Measurements from ENCODE around the gene NRSN2. TPM values are rescaled to one million over a fixed set of nuclear protein-coding genes. Genes with fewer than 3 reads are reported as not detected.
"Not testable (repeated sequence)": the region's sequence is repeated elsewhere in the genome, so short reads cannot be mapped to it uniquely, and the experiment has no call there.

NRSN2 gene
- polyA plus RNA-seq, 1 of the 3 experiments (the other 2 are of a cell fraction), result 146 TPM

- no peak for TF ChIP-seq EZH2phosphoT487 (IDR thresholded peaks at IDR 0.05; ENCODE audit: borderline replicate concordance, low read depth)
- TF ChIP-seq MXI1 (IDR thresholded peaks at IDR 0.05; ENCODE audit: low read depth, low read length), result no peak
- TF ChIP-seq NRF1 (IDR thresholded peaks at IDR 0.05; ENCODE audit: low read depth, low read length), result 0 out of 2 replicates have a peak, but pooled peaks have one; percentile 6
- TF ChIP-seq IRF3 (IDR thresholded peaks at IDR 0.05; ENCODE audit: low read depth, low read length), result no peak
- no peak for TF ChIP-seq MEF2A (IDR thresholded peaks at IDR 0.05; ENCODE audit: borderline replicate concordance, low read depth)
- peak; percentile 83 for TF ChIP-seq RAD21 (IDR thresholded peaks at IDR 0.05; ENCODE audit: low read length)
- TF ChIP-seq RFX5 (IDR thresholded peaks at IDR 0.05; ENCODE audit: low read length), result no peak
- peak; percentile 90 for TF ChIP-seq CTCF (IDR thresholded peaks at IDR 0.05)
- peak; percentile 74 for TF ChIP-seq SMC3 (IDR thresholded peaks at IDR 0.05; ENCODE audit: low read depth, low read length)
- H3K9me2 ChIP-seq, result no peaks in the 10 kb centered on the region
- H3K4me3 ChIP-seq (ENCODE audit: low read depth in 2 of 2, low read length in 1 of 2), result peak overlapping the region in 1 of 2 experiments; percentile 23; a peak in 1 of 4 replicates
- peaks cover 46% of the 10 kb centered on the region for H4K20me1 ChIP-seq (ENCODE audit: insufficient read depth)
- H3K36me3 ChIP-seq (replicated peaks in 1 of 2; ENCODE audit: control insufficient read depth in 1 of 2, insufficient read depth in 2 of 2, low read length in 1 of 2), result peaks cover 7 to 18% of the 10 kb centered on the region in 2 experiments
- H3F3A ChIP-seq (replicated peaks; ENCODE audit: insufficient read depth), result peaks cover 22% of the 10 kb centered on the region
- CTCF ChIA-PET, result interaction anchor here (0.6 to 5.9 kb wide), 39 partner anchors 9 to 439 kb away, joined by 3 to 65 read pairs (median 4); partner anchors contain the start of gene NRSN2
- DNase-seq, result peak; percentile 72
- H3K4me1 ChIP-seq (ENCODE audit: control insufficient read depth in 1 of 2, insufficient read depth in 2 of 2, low read depth in 1 of 2, low read length in 1 of 2), result peaks cover 22 to 31% of the 10 kb centered on the region in 2 experiments; a peak in 3 of 4 replicates
- H3K9ac ChIP-seq, result no peak overlapping the region
- WGBS (ENCODE audit: low lambda C conversion rate), result 52% methylated on average over 15 of the region's 16 CpGs
- H2AFZ ChIP-seq (ENCODE audit: low read depth), result no peak overlapping the region
- peak overlapping the region; percentile 11 to 55; a peak in 1 of 4 replicates for H3K27ac ChIP-seq (ENCODE audit: low read depth in 2 of 2, low read length in 1 of 2)
- H3K79me2 ChIP-seq (ENCODE audit: insufficient read depth), result peaks cover 37% of the 10 kb centered on the region
- H3K9me3 ChIP-seq, result no peaks in the 10 kb centered on the region
- POLR2A ChIA-PET, result interaction anchor here (0.5 to 4.7 kb wide), 5 partner anchors 16 to 74 kb away, joined by 3 to 39 read pairs (median 5); partner anchors contain the start of gene NRSN2
- peak overlapping the region; percentile 99 for H3K4me2 ChIP-seq
- no peaks in the 10 kb centered on the region for H3K27me3 ChIP-seq (ENCODE audit: insufficient read depth)
Measured at GRCh38 chr20:330233-331149, 16.4 kb upstream of the NRSN2 start.

GRCh38 chr20:334578-334977, 12.3 kb upstream of the NRSN2 start:
- peaks cover 22% of the 10 kb centered on the region for H4K20me1 ChIP-seq (ENCODE audit: insufficient read depth)
- no peak overlapping the region for H3K4me3 ChIP-seq (ENCODE audit: low read depth in 2 of 2, low read length in 1 of 2)
- H3K79me2 ChIP-seq (ENCODE audit: insufficient read depth), result peaks cover under 1% of the 10 kb centered on the region
- H3K9ac ChIP-seq, result no peak overlapping the region
- no peak for DNase-seq
- ChIA-PET CTCF (interaction anchor here (1.9 kb wide), 1 partner anchor 97 kb away, joined by 5 read pairs; no protein-coding TSS in a partner anchor), POLR2A (no interaction called here)
- H3K36me3 ChIP-seq (replicated peaks in 1 of 2; ENCODE audit: control insufficient read depth in 1 of 2, insufficient read depth in 2 of 2, low read length in 1 of 2), result peaks cover 0 to 7% of the 10 kb centered on the region in 2 experiments
- no peak overlapping the region for H3K27ac ChIP-seq (ENCODE audit: low read depth in 2 of 2, low read length in 1 of 2)
- TF ChIP-seq TAF1 (IDR thresholded peaks at IDR 0.05; ENCODE audit: borderline replicate concordance, low read depth, low read length), result no peak
- no peak for TF ChIP-seq RXRA (IDR thresholded peaks at IDR 0.05; ENCODE audit: borderline replicate concordance, low read depth)
- no peak for TF ChIP-seq SMC3 (IDR thresholded peaks at IDR 0.05; ENCODE audit: low read depth, low read length)
- no peak for TF ChIP-seq TEAD4 (IDR thresholded peaks at IDR 0.05; ENCODE audit: borderline replicate concordance, insufficient read depth)
- TF ChIP-seq CTCF (IDR thresholded peaks at IDR 0.05), result no peak
- TF ChIP-seq YY1 (IDR thresholded peaks at IDR 0.05; ENCODE audit: low read depth), result no peak
- no peak for TF ChIP-seq CHD2 (IDR thresholded peaks at IDR 0.05; ENCODE audit: low read length, partially characterized antibody)
- peaks cover 8% of the 10 kb centered on the region for H3F3A ChIP-seq (replicated peaks; ENCODE audit: insufficient read depth)
- H3K9me2 ChIP-seq, result no peaks in the 10 kb centered on the region
- H3K4me1 ChIP-seq (ENCODE audit: control insufficient read depth in 1 of 2, insufficient read depth in 2 of 2, low read depth in 1 of 2, low read length in 1 of 2), result peaks cover 8 to 12% of the 10 kb centered on the region in 2 experiments; a peak in 3 of 4 replicates
- 94% methylated on average over 8 of the region's 8 CpGs for WGBS (ENCODE audit: low lambda C conversion rate)
- H3K4me2 ChIP-seq, result no peak overlapping the region
- no peaks in the 10 kb centered on the region for H3K9me3 ChIP-seq
- no peaks in the 10 kb centered on the region for H3K27me3 ChIP-seq (ENCODE audit: insufficient read depth)
- H2AFZ ChIP-seq (ENCODE audit: low read depth), result no peak overlapping the region

- DNase-seq; H3K4me2 ChIP-seq; H3K9me3 ChIP-seq; H2AFZ ChIP-seq (ENCODE audit: low read depth); H3K9me2 ChIP-seq; H3K27me3 ChIP-seq (ENCODE audit: insufficient read depth); H3K9ac ChIP-seq; H4K20me1 ChIP-seq (ENCODE audit: insufficient read depth); H3K79me2 ChIP-seq (ENCODE audit: insufficient read depth); H3F3A ChIP-seq (replicated peaks; ENCODE audit: insufficient read depth); H3K36me3 ChIP-seq (replicated peaks in 1 of 2; ENCODE audit: control insufficient read depth in 1 of 2, insufficient read depth in 2 of 2, low read length in 1 of 2); H3K4me1 ChIP-seq (ENCODE audit: control insufficient read depth in 1 of 2, insufficient read depth in 2 of 2, low read depth in 1 of 2, low read length in 1 of 2); H3K27ac ChIP-seq (ENCODE audit: low read depth in 2 of 2, low read length in 1 of 2); H3K4me3 ChIP-seq (ENCODE audit: low read depth in 2 of 2, low read length in 1 of 2); POLR2A ChIA-PET: not testable (repeated sequence)
- 95% methylated on average over 1 of the region's 1 CpG for WGBS (ENCODE audit: low lambda C conversion rate)
- CTCF ChIA-PET, result interaction anchor here (1.7 kb wide), 1 partner anchor 19 kb away, joined by 4 read pairs; no protein-coding TSS in a partner anchor
Measured at GRCh38 chr20:336040-336439, 10.9 kb upstream of the NRSN2 start.
